ENCODE results near the gene SNAI3.

DNA sequence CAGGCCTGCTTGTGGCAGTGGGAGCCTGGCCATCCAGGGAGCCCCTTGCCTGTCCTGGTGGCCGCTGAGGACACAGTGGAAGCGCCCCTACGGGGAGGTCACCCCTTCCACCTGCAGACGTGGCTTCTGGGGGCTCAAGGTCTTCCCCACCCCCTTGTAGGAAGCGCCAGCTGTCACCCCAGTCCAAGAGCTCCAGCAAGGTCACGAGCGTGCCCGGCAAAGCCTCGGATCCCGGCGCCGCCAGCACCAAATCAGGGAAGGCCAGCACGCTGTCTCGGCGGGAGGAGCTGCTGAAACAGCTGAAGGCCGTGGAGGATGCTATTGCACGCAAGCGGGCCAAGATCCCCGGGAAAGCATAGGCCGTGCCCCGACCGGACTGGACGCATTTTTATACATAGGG is 55.4 kb downstream of the SNAI3 start:
- TF ChIP-seq, protein P1, sequence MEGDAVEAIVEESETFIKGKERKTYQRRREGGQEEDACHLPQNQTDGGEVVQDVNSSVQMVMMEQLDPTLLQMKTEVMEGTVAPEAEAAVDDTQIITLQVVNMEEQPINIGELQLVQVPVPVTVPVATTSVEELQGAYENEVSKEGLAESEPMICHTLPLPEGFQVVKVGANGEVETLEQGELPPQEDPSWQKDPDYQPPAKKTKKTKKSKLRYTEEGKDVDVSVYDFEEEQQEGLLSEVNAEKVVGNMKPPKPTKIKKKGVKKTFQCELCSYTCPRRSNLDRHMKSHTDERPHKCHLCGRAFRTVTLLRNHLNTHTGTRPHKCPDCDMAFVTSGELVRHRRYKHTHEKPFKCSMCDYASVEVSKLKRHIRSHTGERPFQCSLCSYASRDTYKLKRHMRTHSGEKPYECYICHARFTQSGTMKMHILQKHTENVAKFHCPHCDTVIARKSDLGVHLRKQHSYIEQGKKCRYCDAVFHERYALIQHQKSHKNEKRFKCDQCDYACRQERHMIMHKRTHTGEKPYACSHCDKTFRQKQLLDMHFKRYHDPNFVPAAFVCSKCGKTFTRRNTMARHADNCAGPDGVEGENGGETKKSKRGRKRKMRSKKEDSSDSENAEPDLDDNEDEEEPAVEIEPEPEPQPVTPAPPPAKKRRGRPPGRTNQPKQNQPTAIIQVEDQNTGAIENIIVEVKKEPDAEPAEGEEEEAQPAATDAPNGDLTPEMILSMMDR (IDR thresholded peaks at IDR 0.05): no peak
- no peak for TF ChIP-seq POLR2A (IDR thresholded peaks at IDR 0.05)

Measured in thyroid gland (tissue), 4 donors.